NCI-H2029 treated with DMSO at 0.1 percent for 48 hours (cell line): ENCODE data around the gene SUSD4.

Source experiments
- DNase-seq: peaks from one replicate; lab custom pipeline; 2025; lab: John Stamatoyannopoulos, UW

The SUSD4 gene

DNA sequence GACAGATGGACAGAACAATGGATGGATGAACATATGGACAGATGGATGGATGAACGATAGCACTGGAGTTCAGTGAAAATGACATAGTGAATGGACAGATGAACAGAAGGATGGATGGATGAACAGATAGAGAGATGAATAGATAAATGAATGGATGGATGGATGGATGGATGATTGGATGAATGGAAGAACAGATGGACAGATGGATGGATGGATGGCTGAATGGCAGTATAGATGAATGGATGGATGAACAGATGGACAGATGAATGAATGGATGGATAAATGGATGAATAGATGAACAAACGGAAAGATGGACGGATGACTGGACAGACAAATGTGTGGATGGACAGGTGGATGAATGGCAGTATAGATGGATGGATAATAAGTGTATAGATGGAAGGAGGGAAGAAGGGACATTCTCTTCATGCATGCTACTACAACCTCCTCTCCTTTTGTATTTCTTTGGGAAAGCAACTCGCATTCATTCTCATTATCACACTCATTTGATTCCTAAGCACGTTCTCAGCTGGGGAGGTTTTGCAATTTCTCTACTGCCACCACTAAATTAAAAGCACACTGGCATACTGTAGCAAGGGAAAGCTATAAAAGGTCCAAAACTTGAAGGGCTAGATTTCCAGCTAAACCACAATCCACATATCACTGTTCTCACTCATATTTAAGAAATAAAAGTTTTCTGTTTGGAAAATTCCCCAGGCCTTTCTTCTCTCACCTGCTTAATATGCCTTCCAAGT lies 34.1 kb downstream of the SUSD4 start:
- no peak for DNase-seq

DNA sequence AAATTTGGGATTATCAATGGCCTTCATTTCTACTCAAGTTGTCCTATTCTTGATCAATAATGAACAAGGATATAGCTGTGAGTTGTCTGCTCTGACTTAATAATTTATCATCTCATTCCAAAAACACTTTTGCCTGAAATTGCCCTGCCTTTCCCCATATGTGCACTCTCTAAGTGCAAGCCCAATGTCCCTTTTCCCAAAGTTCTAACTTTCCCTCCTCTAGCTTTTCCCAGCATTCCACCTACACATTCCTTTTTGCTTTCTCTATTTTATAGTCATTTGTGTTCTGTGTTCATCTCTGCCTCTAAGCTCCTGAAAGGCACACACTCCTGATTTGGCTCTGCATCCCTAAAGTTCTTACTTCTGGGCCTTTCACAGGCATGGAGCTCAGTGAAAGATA lies 34.7 kb downstream of the SUSD4 start:
- no peak for DNase-seq

DNA sequence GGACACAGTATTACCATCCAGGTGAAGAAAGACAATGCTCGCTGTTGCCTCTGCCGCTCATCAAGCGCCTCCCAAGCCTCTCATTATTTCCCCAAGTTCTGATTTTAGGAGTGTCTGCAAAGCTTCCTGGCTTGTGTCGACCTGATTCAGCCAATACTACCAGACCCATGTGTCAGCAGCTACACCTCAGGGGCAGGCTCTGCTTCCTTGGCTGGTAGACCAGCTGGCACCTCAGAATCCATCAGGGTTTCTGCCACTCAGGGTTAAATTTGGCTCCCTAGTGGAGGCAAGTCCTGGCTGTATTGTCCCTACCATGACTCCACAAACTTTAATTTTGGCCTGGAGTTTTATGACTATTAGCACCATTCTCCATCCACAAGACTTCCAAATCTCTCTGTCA lies 35.4 kb downstream of the SUSD4 start:
- DNase-seq, result no peak

DNA sequence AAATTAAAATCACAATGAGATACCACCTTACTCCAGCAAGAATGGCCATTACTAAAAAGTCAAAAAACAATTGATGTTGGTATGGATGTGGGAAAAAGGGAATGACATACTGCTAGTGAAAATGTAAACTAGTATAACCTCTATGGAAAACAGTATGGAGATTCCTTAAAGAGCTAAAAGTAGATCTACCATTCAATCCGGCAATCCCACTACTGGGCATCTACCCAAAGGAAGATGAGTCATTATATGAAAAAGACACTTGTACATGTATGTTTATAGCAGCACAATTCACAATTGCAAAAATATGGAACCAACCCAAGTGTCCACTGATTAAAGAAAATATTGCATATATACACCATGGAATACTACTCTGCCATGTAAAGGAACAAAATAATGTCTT lies 37.2 kb downstream of the SUSD4 start:
- DNase-seq, result no peak

DNA sequence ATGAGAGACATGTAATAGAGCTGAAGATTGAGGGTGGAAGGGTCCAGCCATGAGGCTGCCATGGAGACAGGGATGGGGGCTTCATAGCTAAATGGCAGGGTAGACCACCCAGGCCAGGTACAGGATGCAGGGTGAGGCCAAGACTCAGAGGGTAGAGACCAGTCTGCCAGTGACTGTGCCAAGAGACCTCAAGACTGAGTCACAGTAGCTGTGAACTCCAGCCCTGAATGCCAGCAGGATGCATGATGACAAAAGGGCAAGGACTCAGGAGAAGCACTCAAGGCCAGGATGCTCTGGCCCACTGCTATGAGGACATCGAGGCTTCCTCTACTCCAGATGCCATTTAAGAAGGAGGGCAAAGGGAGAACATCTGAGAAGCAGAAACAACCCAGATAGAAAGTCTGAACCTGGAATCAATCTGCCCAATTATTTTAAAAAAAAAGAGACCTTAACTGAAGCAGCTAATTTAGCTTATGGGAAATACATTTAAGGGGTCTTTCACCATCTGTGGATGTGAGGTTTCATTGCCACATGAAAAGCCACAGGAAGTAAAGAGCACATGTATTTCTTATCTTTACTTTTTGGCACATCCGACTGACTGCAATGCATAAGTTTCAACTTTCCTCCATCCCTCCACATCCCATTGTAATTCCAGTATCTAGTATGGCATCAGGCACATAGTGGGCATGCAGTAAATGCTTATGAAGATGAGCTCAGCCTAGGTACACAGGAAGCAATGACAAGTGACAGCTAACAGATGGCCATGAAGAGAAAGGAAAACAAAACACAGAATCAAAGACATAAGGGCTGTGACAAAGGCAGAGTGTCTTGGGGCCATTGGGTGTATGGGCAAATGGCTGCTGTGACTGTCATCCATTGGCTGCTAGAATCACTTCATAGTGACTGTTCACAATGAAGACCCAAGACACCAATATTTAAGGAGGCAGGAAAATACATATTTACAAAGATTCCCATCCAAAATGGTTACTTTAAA lies 40.2 kb downstream of the SUSD4 start:
- no peak for DNase-seq

DNA sequence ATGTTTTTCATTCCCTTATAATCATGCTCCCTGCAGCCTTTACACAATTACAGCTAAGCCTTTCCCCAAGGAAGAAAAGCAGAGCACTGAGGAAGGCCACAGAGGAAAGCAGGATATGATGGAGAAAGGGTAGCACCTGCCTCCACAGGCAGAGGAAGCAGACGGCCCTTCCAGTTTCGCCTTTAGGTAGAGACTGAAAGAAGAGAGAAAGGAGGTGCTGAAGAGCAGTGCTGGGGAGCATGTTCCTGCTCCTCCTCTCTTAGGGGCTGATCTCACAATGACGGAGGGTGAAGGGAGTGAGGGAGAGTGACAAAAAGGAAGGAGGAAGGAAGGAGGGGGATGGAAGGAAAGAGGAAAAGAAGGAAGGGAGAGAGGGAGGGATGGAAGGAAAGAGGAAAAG lies 41.1 kb downstream of the SUSD4 start:
- no peak for DNase-seq

DNA sequence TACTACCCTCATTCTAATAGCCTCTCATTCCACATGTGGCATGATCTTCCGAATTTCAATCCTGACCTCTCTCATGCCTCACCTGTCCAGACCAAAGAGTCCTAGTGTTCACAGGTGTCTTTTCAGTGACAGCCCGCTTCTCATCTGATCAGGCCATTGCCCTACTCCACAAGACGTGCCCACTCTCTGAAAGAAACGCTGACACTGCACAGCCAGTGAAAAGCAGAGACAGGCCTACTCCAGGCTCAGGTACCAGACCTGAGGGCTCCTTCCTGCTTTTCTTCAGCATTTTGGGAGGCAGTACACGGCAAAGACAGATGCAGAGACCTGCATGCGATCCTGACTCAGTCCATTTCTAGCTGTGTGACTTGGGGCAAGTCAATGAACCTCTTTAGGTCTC lies 43.0 kb downstream of the SUSD4 start:
- DNase-seq, result no peak

DNA sequence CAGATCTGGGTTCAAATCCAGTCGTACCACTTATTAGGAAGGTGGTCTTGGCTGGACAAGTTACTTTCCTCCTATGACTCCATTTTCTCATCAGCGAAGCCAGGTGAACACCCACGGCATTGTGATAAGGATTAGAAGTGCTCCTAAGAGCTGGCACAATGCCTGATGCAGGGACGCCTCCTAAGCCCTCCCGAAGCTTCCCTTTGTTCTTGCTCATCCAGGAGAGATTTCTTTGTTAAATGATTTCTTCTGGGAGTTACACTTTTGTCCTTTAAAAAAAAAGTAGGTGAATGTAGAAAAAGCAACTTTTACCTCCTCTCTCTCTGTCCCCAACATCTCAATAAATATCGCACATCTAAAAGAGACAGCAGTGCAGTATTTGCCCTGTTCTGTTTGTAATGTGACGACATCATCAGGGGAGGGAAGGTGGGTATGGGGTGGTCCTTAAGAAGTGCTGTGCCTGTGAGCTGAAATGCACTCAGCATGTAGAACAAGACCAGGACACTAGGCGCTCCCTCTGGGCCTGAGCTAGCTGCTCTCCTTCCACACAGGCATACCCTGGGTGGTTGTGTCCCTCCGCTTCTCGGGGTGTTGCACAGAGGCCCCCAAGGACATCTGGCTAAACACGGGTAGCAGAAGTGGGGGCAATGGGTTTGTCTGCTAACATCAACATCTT lies 43.9 kb downstream of the SUSD4 start:
- peak; percentile 22 for DNase-seq

DNA sequence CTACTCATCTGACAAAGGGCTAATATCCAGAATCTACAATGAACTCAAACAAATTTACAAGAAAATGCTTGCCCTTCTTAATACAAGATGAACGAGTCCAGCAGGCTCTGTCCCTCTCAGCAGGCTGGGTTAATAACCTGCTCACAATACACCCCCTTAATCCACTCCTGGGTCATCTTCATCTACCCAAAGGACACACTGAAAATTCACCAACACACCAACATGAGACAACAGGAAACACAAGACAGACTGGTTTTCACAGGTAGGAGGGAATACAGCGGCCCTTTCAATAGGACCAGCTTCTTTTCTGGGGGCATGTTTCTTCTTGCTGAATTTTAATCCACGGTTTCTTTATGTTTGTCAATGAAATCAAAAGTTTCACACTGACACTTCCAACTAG lies 44.6 kb downstream of the SUSD4 start:
- no peak for DNase-seq

DNA sequence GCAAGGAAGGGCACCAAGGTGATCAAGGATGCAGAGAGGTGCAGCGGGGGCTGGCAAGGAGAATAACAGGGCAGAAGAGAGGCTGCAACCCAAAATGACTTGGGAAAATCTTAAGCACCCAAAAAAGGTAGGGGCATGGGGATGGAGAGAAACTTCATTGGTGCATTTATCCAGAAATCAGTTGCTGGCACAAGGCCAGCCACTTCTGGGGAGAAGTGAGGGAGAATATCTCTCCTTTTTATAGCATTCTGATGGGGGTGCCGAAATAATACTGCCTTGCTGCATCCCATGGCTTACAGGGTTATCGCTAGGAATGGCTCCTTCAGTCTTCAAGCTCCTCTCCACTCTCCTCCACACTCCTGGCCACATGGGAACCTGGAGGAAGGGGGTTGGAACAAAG lies 47.9 kb downstream of the SUSD4 start:
- DNase-seq, result no peak

DNA sequence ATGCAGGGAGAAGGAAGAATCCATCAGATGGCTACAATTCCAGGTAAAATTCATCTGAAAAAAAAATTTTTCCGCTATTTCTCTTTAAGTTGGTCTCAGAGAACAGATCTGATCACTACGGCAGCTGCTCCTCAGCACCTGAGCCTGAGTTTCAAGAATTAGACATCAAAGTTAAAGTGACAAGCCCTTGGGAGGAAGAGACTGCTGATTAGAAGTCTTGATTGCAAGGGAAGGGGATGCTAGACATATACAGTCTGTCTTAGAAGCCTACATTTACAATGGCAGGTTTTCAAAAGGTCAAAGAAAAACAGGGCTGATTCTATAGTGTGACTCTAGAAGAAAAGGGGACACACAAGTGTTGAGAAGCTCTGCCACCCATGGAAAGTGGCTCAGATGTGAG lies 48.3 kb downstream of the SUSD4 start:
- DNase-seq, result no peak

DNA sequence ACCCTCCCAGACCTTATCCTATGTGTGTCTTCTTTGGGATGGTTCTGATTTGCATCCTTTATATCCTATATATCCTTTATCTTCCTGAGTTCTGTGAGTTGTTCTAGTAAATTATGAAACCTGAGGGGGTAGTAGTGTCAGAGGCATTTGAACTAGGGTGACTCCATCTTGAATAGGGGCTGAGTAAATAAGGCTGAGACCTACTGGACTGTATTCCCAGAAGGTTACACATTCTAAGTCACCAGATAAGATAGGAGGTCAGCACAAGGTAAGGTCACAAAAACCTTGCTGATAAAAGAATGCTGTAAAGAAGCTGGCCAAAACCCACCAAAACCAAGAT lies 50.6 kb downstream of the SUSD4 start:
- DNase-seq, result no peak

DNA sequence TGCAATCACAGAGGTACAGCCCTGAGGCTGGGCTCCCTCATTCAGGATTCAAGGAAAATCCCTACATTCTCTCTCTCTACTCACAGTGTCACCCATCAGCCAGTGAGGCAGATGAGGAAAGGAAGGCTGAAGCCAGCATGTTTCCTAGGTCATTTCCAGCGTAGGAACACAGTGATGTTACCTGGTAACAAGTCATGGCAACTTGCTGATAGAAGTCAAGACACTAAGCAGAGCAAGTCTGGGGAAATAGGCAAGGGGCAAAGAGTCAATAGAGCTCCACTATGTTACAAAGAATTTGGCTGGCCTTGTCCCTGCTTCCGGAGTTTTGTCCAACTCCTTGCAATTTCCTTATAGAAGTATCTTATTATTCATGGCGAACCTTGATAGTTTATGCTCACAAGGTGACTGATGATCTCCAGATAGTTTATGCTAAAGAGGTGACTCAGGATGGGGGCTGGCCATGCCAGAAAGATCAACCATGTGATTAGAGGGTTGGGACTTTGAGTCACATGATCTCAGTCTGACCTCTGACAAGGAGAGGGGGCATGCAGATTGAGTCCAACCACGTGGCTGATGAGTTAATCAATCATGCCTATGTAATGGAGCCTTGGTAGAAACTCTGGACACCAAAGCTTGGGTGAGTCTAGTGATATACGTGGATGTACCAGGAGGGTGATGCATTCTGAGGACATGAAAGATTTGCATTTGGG lies 51.1 kb downstream of the SUSD4 start:
- DNase-seq, result no peak

DNA sequence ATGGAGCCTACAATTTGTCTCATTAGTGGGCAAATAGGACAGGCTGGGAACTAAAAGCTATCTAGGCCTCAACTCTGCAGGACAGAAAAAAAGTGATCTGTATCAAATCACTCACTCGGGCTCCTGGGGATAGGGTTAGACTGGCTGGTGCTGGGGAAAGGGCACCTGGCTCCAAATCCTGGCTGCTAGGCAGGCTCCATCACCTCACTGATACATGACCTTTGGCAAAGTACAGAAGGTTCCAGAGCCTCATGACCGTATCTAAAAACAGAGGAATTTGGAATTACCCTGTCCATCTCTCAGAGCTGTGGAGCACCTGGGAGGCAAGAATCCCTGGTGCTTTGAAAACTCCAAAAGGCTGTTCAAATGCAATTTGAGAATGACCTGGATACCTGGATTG lies 51.7 kb downstream of the SUSD4 start:
- DNase-seq, result no peak

DNA sequence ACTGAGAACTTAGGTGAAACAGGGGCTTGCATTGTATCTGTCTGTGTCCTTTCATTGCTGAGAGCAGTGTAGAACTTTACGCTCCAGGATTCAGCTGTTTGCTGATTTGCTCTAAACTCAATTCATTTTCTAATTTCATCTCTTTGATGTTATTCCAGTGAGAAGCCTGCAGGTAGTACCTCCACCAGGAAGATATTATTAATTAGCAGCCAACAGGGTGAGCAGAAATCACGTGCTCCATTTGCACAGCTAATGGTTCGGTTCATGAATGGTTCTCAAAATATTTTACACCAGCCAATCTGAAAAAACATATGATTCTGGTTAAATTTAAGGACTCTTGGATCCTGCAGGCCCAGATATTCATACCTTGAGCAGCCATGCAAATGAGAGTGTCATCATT lies 52.1 kb downstream of the SUSD4 start:
- DNase-seq, result no peak

DNA sequence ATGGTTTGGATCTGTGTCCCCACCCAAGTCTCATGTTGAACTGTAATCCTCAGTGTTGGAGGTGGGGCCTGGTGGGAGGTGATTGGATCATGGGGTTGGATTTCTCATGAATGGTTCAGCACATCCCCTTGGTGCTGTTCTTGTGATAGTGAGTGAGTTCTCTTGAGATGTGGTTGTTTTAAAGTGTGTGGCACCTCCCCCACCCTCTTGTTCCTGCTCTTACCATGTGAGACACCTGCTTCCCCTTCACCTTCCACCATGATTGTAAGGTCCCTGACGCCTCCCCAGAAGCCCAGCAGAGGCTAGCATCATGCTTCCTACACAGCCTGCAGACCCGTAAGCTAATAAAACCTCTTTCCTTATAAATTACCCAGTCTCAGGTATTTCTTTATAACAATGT lies 55.8 kb downstream of the SUSD4 start:
- no peak for DNase-seq

DNA sequence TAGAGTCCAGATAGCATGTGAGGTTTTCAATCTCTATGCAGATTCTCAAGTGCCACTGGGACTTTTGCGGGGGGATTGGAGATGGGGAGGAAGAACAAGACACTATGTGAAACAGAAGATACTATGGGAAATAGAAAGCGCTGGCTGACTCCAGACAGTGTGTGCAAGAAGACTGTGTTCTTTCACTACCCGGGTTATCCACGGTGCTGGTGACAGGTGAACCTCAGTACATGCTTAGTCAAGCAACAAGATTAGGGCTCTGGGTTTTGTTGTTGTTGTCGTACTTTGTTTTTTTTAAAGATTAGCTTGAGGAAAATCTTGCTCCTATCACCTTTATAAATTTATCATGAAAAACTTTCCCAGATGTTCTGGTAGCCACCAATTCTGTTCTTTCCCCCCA lies 56.4 kb downstream of the SUSD4 start:
- DNase-seq, result no peak

DNA sequence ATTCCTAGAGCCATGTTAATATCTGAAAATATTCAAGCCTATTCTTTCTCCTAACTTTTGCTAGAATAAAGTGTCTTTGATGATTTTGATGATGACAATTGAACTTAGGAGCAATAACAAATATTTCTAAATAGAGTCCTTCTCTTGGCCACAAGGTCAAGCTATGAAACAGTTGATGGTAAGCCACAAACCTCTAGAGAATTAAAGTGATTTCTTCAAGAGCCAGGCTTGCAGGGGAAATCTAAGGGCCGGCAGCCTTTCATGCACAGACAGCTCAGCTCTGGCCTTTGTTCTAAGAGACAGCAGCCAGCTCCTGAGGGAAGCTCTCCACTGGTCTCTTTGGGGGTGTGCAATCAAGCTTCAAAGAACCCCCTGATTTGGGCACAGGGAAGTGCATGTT lies 59.0 kb downstream of the SUSD4 start:
- DNase-seq, result no peak

DNA sequence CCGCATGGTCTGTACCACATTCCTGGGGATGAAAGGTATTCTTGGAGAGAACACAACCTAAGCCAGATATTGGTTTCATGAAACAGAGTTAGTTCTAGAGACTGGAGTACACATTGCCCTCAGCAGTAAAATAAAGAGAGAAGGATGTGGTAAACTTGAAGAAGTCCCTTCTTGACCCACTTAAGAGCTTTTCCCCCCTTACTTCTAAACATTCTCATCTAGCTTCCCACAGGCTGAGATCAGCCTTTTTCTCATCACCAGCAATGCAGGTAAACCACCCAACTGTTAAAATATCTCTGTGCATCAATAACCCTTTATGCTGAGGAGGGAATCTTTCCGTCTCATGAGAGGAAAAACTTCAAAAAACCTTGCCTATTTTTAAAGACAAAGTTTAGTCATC lies 62.6 kb downstream of the SUSD4 start:
- no peak for DNase-seq

DNA sequence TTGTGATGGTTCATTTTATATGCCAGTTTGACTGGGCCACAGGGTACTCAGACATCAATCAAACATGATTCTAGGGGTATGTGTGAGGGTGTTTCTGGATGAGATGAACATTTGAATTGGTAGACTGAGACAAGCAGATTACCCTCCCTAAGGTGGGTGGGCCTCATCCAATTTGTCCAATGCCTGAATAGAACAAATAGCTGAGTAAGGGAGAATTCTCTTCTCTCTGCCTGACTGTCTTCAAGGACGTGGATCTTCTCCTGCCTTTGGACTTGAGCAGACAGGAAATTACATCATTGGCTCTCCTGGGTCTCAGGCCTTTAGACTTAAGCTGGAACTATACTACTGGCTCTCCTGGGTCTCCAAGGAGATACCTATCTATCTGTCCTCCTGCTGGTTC lies 64.4 kb downstream of the SUSD4 start:
- no peak for DNase-seq

DNA sequence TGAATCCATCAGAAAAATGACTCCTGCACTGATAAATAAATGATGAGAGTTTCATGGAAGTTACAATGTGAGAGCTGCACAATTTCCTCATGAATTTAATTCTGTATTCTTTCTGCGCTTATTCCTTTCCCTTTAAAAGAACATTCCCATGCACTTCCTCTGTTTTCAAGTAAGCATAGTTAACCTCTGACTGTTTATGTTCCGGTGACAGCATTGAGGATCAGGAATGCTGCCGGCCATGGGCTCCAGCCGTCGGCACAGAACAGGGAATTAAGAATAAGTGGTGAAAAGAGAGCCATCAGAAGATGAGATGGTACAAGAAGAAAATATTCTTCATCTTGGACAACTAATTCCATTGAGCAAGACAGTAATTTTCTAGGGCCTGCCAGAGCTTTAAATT lies 65.3 kb downstream of the SUSD4 start:
- DNase-seq, result no peak

DNA sequence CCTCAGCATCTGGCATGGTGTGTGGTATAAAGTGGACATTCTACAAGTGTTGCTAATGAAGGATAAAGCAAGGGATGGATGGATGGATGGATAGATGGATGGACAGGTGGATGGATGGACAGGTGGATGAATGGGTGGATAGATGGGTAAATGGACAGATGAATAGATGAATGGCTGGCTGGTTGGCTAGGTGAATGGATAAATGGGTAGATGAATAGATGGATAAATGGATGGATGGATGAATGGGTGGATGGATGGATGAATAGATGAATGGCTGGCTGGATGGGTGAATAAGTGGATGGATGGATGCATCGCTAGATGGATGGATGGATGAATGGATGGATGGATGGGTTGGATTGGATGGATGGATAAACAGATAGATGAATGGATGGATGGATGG lies 66.2 kb downstream of the SUSD4 start:
- no peak for DNase-seq
